CD4-positive, alpha-beta T cell (primary cell): ENCODE data around the gene SGO2. TPM values are rescaled to one million over a fixed set of nuclear protein-coding genes. Genes with fewer than 3 reads are reported as not detected.

Source experiments
- ATAC-seq: fragments of 200-7000 bp; cut with Tn5 transposase; one replicate; pipeline ENCODE4 v1.10.0; 2022; ENCODE audit warnings: mild to moderate bottlenecking; ENCODE audit not compliant: poor library complexity
- CTCF ChIA-PET: fragments of 350-600 bp; sonication (Branson Sonifier 250); formaldehyde crosslinking; loops from one replicate; lab custom pipeline; 2021; ENCODE audit warnings: antibody characterized with exemption, inconsistent platforms; lab: Charles Lee
- POLR2A ChIA-PET: fragments of 350-600 bp; sonication (Branson Sonifier 250); formaldehyde crosslinking; loops from one replicate; lab custom pipeline; 2021; ENCODE audit warnings: antibody characterized with exemption, inconsistent platforms; lab: Charles Lee
- DNase-seq, 14 experiments: peaks; one replicate each; pipeline ENCODE4 v3.0.0-alpha.2; 2013 to 2020; ENCODE audit warnings: mixed read lengths in 2 of 14
- H3K27ac ChIP-seq, 2 donors: one replicate each; pipeline versions ENCODE4 v1.5.1 to v1.7.0; 2013; ENCODE audit warnings: low read length in 2 of 2, low read depth in 1 of 2, mild to moderate bottlenecking in 1 of 2
- H3K27me3 ChIP-seq, 2 experiments: 1 replicate in 1 of 2; 2 replicates in 1 of 2; pipeline versions ENCODE4 v1.6.1 to v1.7.0; 2013; ENCODE audit warnings: low read length in 2 of 2, control low read depth in 1 of 2, mild to moderate bottlenecking in 1 of 2, moderate library complexity in 1 of 2; ENCODE audit not compliant: insufficient read depth in 2 of 2, control insufficient read depth in 1 of 2
- H3K36me3 ChIP-seq: one replicate; pipeline ENCODE4 v1.6.1; 2013; ENCODE audit warnings: low read length, control low read depth; ENCODE audit not compliant: insufficient read depth
- H3K4me1 ChIP-seq: one replicate; pipeline ENCODE4 v1.6.1; 2013; ENCODE audit warnings: low read length, control low read depth; ENCODE audit not compliant: insufficient read depth
- H3K4me3 ChIP-seq: one replicate; pipeline ENCODE4 v1.5.1; 2013; ENCODE audit warnings: mild to moderate bottlenecking, low read length, moderate library complexity
- H3K9me3 ChIP-seq, 2 experiments: 1 replicate in 1 of 2; 2 replicates in 1 of 2; pipeline versions ENCODE4 v1.6.1 to v1.7.0; 2013; ENCODE audit warnings: low read length in 2 of 2, mild to moderate bottlenecking in 2 of 2, control low read depth in 1 of 2, moderate library complexity in 1 of 2; ENCODE audit not compliant: control insufficient read depth in 1 of 2, insufficient read depth in 1 of 2
- H3K27ac Mint-ChIP-seq: one replicate; pipeline ENCODE4 v1.8.0; 2020; ENCODE audit warnings: mixed read lengths
- H3K27me3 Mint-ChIP-seq: one replicate; pipeline ENCODE4 v1.8.0; 2021; ENCODE audit warnings: mixed read lengths
- H3K36me3 Mint-ChIP-seq: one replicate; pipeline ENCODE4 v1.8.0; 2021; ENCODE audit warnings: low read depth, mixed read lengths
- H3K4me1 Mint-ChIP-seq: one replicate; pipeline ENCODE4 v1.8.0; 2021; ENCODE audit warnings: low read depth, mixed read lengths
- H3K4me3 Mint-ChIP-seq: one replicate; pipeline ENCODE4 v1.8.0; 2020; ENCODE audit warnings: mild to moderate bottlenecking, mixed read lengths
- H3K9me3 Mint-ChIP-seq: one replicate; pipeline ENCODE4 v1.8.0; 2020; ENCODE audit warnings: mixed read lengths
- intact Hi-C, 2 experiments: fragments of 100-400 bp; cut with DNase I in 1 of 2; cut with micrococcal nuclease in 1 of 2; formaldehyde crosslinking; loops; one replicate each; pipeline versions ENCODE4 v1.15.1 to v1.9.0; 2023 to 2025; cut with DNase I, micrococcal nuclease
- total RNA-seq, 174 experiments: library from RNA in 2 of 174; stranded (reverse) in 2 of 174; gene quantifications; one replicate each; pipeline ENCODE4 v1.2.3 and lab custom pipeline; 2021 to 2026
- TF ChIP-seq, protein P1 (sequence below): fragments of 200-600 bp; IDR thresholded peaks from one replicate; pipeline ENCODE4 v1.8.0; 2022; ENCODE audit warnings: antibody characterized with exemption, mild to moderate bottlenecking

SGO2 gene
- total RNA-seq, 2 experiments from 2014 or later = 0.64 to 0.74 TPM

DNA sequence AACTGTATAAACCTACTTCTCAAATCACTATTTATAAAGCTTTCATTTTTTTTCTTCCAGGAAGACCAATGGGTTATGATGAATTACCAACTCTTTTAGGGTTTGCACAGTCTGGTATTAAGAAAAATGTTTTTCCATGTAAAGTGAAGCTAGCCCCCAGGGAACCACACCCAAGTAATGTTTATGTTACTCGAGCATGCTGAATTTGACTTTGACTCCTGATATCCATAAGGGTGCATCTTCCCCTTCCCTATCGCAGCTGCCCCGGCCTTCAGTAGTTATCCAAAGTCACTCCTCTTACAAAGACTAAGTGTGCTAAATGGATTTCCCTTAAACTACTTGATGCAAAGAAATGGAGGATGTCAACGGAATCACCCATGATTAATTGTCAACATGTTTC, 37.8 kb upstream of the SGO2 start:
- ATAC-seq (no peak), DNase-seq (no peak)
- intact Hi-C loops = no loop called here
- H3K27me3 ChIP-seq = no peaks in the 10 kb centered on the region
- Mint-ChIP-seq H3K36me3 (peaks cover 41% of the 10 kb centered on the region), H3K4me1 (no peaks in the 10 kb centered on the region), H3K27ac (no peak overlapping the region), H3K9me3 (no peaks in the 10 kb centered on the region), H3K27me3 (no peaks in the 10 kb centered on the region), H3K4me3 (no peak overlapping the region)
- TF ChIP-seq, protein P1, sequence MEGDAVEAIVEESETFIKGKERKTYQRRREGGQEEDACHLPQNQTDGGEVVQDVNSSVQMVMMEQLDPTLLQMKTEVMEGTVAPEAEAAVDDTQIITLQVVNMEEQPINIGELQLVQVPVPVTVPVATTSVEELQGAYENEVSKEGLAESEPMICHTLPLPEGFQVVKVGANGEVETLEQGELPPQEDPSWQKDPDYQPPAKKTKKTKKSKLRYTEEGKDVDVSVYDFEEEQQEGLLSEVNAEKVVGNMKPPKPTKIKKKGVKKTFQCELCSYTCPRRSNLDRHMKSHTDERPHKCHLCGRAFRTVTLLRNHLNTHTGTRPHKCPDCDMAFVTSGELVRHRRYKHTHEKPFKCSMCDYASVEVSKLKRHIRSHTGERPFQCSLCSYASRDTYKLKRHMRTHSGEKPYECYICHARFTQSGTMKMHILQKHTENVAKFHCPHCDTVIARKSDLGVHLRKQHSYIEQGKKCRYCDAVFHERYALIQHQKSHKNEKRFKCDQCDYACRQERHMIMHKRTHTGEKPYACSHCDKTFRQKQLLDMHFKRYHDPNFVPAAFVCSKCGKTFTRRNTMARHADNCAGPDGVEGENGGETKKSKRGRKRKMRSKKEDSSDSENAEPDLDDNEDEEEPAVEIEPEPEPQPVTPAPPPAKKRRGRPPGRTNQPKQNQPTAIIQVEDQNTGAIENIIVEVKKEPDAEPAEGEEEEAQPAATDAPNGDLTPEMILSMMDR = no peak
- H3K36me3 ChIP-seq = peaks cover 34% of the 10 kb centered on the region
- no peaks in the 10 kb centered on the region for H3K9me3 ChIP-seq
- POLR2A ChIA-PET = no interaction called here
- H3K27ac ChIP-seq = no peak overlapping the region
- CTCF ChIA-PET = interaction anchor here (1.7 kb wide), 1 partner anchor 22 kb away, joined by 4 read pairs; the partner anchor contains the start of gene KCTD18
- no peak overlapping the region for H3K4me3 ChIP-seq
- no peaks in the 10 kb centered on the region for H3K4me1 ChIP-seq

DNA sequence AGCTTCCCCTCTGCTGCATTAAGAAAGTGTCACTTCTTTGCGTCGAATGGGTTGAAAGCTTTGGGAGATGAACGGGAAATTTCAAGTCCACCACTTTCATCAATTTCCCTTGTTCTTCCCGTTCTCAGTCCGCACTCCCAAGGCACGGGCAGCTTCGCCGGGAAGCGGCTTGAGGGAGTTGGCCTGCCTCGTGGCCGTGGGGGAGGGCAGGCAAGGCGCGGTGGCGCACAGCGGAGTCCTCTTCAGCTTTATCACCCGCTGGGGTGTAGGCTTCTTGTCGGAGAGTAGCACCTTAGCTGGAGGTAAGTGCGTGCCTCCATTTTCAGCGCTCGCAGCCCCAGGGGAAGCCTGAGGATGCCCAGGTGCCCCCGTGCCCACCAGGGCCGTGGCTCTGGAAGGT, 36.0 kb upstream of the SGO2 start:
- Histone ChIP-seq H3K36me3 (peaks cover 51% of the 10 kb centered on the region), H3K9me3 (no peaks in the 10 kb centered on the region), H3K4me1 (no peaks in the 10 kb centered on the region), H3K27me3 (no peaks in the 10 kb centered on the region), H3K4me3 (no peak overlapping the region), H3K27ac (no peak overlapping the region)
- no peaks in the 10 kb centered on the region for H3K9me3 Mint-ChIP-seq
- H3K36me3 Mint-ChIP-seq = peaks cover 59% of the 10 kb centered on the region
- no peaks in the 10 kb centered on the region for H3K27me3 Mint-ChIP-seq
- ATAC-seq (no peak), DNase-seq (no peak)
- H3K27ac Mint-ChIP-seq = no peak overlapping the region
- H3K4me3 Mint-ChIP-seq = no peak overlapping the region
- POLR2A ChIA-PET = no interaction called here
- CTCF ChIA-PET = interaction anchor here (1.2 kb wide), 1 partner anchor 20 kb away, joined by 3 read pairs; the partner anchor contains the start of gene KCTD18
- H3K4me1 Mint-ChIP-seq = no peaks in the 10 kb centered on the region
- TF ChIP-seq, protein P1 = no peak
- intact Hi-C loops = no loop called here

DNA sequence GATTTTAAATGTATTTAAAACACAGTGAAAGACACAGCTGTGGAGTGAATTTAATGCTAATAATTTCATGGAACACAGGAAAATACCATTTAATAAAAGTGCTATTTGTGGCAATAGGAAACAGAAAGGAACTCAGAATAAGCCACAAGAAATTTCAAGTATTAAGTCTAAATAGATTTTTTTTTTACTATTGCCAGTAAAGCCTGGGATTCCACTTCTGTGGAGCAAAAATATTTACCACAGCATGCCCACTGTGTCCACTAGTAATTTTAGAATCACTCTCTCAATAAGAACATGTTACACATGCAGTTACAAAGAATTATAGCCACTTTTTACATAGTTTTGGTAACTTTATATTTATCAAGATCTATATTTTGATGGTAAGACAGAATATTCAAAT, 33.4 kb upstream of the SGO2 start:
- H3K9me3 Mint-ChIP-seq = no peaks in the 10 kb centered on the region
- no peaks in the 10 kb centered on the region for H3K4me1 Mint-ChIP-seq
- no peak for ATAC-seq

More for the DNA sequence above, 33.4 kb upstream of the SGO2 start:
- Histone ChIP-seq H3K36me3 (peaks cover 72% of the 10 kb centered on the region), H3K27ac (no peak overlapping the region), H3K4me1 (no peaks in the 10 kb centered on the region), H3K27me3 (no peaks in the 10 kb centered on the region), H3K4me3 (no peak overlapping the region), H3K9me3 (no peaks in the 10 kb centered on the region)
- intact Hi-C loops = no loop called here
- DNase-seq = no peak
- Mint-ChIP-seq H3K27me3 (no peaks in the 10 kb centered on the region), H3K36me3 (peaks cover 83% of the 10 kb centered on the region), H3K27ac (no peak overlapping the region), H3K4me3 (no peak overlapping the region)
- POLR2A ChIA-PET = no interaction called here
- CTCF ChIA-PET = no interaction called here
- TF ChIP-seq, protein P1 = no peak
